ENCODE data around the gene IFI44L.

IFI44L gene

GRCh38 chr1:78619803-78620579, at the start of gene IFI44L:
Gene IFI44L, plus strand, starts transcription at chr1:78620448. Its CDS starts 7,468 bp downstream, at chr1:78627916.
- peak; percentile 87 for DNase-seq

GRCh38 chr1:78570539-78570938, 49.7 kb upstream of the IFI44L start:
- no peak for DNase-seq

- no peak for DNase-seq
These were observed 42.8 kb upstream of the IFI44L start for GRCh38 chr1:78577257-78578100.

GRCh38 chr1:78586572-78586971, 33.7 kb upstream of the IFI44L start:
- no peak for DNase-seq

- no peak for DNase-seq
These were observed 33.0 kb upstream of the IFI44L start for GRCh38 chr1:78587211-78587610.

- DNase-seq = no peak
These were observed 28.3 kb upstream of the IFI44L start for GRCh38 chr1:78591971-78592370.

GRCh38 chr1:78599294-78599693, 21.0 kb upstream of the IFI44L start:
- DNase-seq = no peak

GRCh38 chr1:78601068-78601467, 19.2 kb upstream of the IFI44L start:
- no peak for DNase-seq

GRCh38 chr1:78603206-78603605, 17.0 kb upstream of the IFI44L start:
- DNase-seq = no peak

GRCh38 chr1:78604643-78605042, 15.6 kb upstream of the IFI44L start:
- DNase-seq = no peak

GRCh38 chr1:78606274-78606673, 14.0 kb upstream of the IFI44L start:
- no peak for DNase-seq

- DNase-seq = no peak
These were observed 12.8 kb upstream of the IFI44L start for GRCh38 chr1:78607334-78607927.

GRCh38 chr1:78607944-78608343, 12.3 kb upstream of the IFI44L start:
- no peak for DNase-seq

- DNase-seq = peak; percentile 89
These were observed 2.6 kb upstream of the IFI44L start for GRCh38 chr1:78617615-78618026.

GRCh38 chr1:78619032-78619431, 1.2 kb upstream of the IFI44L start:
- no peak for DNase-seq

- peak; percentile 53 for DNase-seq
These were observed 824 bp upstream of the IFI44L start for GRCh38 chr1:78619446-78619802.

- DNase-seq = peak; percentile 75
These were observed 418 bp downstream of the IFI44L start for GRCh38 chr1:78620666-78621065.

- DNase-seq = peak; percentile 46
These were observed 2.3 kb downstream of the IFI44L start for GRCh38 chr1:78622548-78622947.

- no peak for DNase-seq
These were observed 3.8 kb downstream of the IFI44L start for GRCh38 chr1:78624035-78624434.

GRCh38 chr1:78627321-78627720, 7.1 kb downstream of the IFI44L start:
- DNase-seq = no peak

GRCh38 chr1:78630600-78630999, 10.4 kb downstream of the IFI44L start:
- DNase-seq = no peak

- DNase-seq = no peak
These were observed 13.0 kb downstream of the IFI44L start for GRCh38 chr1:78633209-78633608.

- no peak for DNase-seq
These were observed 20.2 kb downstream of the IFI44L start for GRCh38 chr1:78640462-78640861.

- DNase-seq = no peak
These were observed 21.3 kb downstream of the IFI44L start for GRCh38 chr1:78641558-78641957.
